WTC11 (cell line): ENCODE results near the gene NOS1. TPM values are rescaled to one million over a fixed set of nuclear protein-coding genes. Genes with fewer than 3 reads are reported as not detected.
A peak's percentile ranks its signal among the peaks of the same experiment; 100 is the strongest.

ENCODE experiments used
- ATAC-seq: fragments of 200-7000 bp; cut with Tn5 transposase; 2 replicates; pipeline ENCODE4 v1.10.0; 2021; ENCODE audit warnings: mild to moderate bottlenecking, moderate library complexity
- CTCF ChIA-PET: fragments of 300-600 bp; sonication (Branson Sonifier 250); formaldehyde crosslinking; loops from one replicate; lab custom pipeline; 2021; ENCODE audit warnings: antibody characterized with exemption; lab: Charles Lee
- POLR2A ChIA-PET: fragments of 350-600 bp; sonication (Branson Sonifier 250); formaldehyde crosslinking; loops from one replicate; lab custom pipeline; 2021; ENCODE audit warnings: antibody characterized with exemption; lab: Charles Lee
- DNase-seq: peaks from one replicate; pipeline ENCODE4 v3.0.0; 2021; ENCODE audit warnings: low spot score
- H3K27ac Mint-ChIP-seq: 2 replicates; pipeline ENCODE4 v1.8.0; 2021; ENCODE audit warnings: mixed read lengths
- H3K27me3 Mint-ChIP-seq: 2 replicates; pipeline ENCODE4 v1.8.0; 2021; ENCODE audit warnings: low read depth, mild to moderate bottlenecking, moderate library complexity, mixed read lengths
- H3K36me3 Mint-ChIP-seq: 2 replicates; pipeline ENCODE4 v1.8.0; 2021; ENCODE audit warnings: mixed read lengths
- H3K4me1 Mint-ChIP-seq: 2 replicates; pipeline ENCODE4 v1.8.0; 2022; ENCODE audit warnings: mixed read lengths
- H3K4me3 Mint-ChIP-seq: 2 replicates; pipeline ENCODE4 v1.8.0; 2021; ENCODE audit warnings: mild to moderate bottlenecking, moderate library complexity, mixed read lengths
- H3K9me3 Mint-ChIP-seq: 2 replicates; pipeline ENCODE4 v1.8.0; 2021; ENCODE audit warnings: mixed read lengths
- CBFB ChIP-seq: sonication (generic); formaldehyde crosslinking; IDR thresholded peaks from 2 replicates; pipeline ENCODE4 v1.8.1; 2022; ENCODE audit warnings: mild to moderate bottlenecking, low read depth, missing genetic modification reagents
- EMX1 ChIP-seq: fragments of 250-450 bp; sonication (Bioruptor Pico); IDR thresholded peaks from 2 replicates; pipeline ENCODE4 v1.8.0; 2021; ENCODE audit warnings: mild to moderate bottlenecking
- FOXJ3 ChIP-seq: sonication (generic); formaldehyde crosslinking; IDR thresholded peaks from 2 replicates; pipeline ENCODE4 v1.9.0; 2021; ENCODE audit warnings: missing genetic modification reagents, mild to moderate bottlenecking, borderline replicate concordance
- JAZF1 ChIP-seq: fragments of 250-450 bp; sonication (Bioruptor Pico); IDR thresholded peaks from 2 replicates; pipeline ENCODE4 v1.9.0; 2021; ENCODE audit warnings: moderate library complexity, mild to moderate bottlenecking, inconsistent platforms
- KAT7 ChIP-seq: sonication (generic); formaldehyde crosslinking; IDR thresholded peaks from 2 replicates; pipeline ENCODE4 v1.8.1; 2023; ENCODE audit warnings: missing genetic modification reagents, mild to moderate bottlenecking, borderline replicate concordance
- NFE2L1 ChIP-seq: sonication (generic); formaldehyde crosslinking; IDR thresholded peaks from 2 replicates; pipeline ENCODE4 v1.8.1; 2023; ENCODE audit warnings: missing genetic modification reagents
- NFYB ChIP-seq: sonication (generic); formaldehyde crosslinking; conservative IDR thresholded peaks from 2 replicates; pipeline ENCODE4 v1.8.0; 2022; ENCODE audit warnings: low read depth, missing genetic modification reagents
- RORB ChIP-seq: fragments of 250-450 bp; sonication (Bioruptor Pico); IDR thresholded peaks from 2 replicates; pipeline ENCODE4 v1.9.0; 2021; ENCODE audit warnings: mild to moderate bottlenecking
- TEAD4 ChIP-seq: sonication (generic); formaldehyde crosslinking; IDR thresholded peaks from 2 replicates; pipeline ENCODE4 v1.8.0; 2022; ENCODE audit warnings: mild to moderate bottlenecking, missing genetic modification reagents
- ZBTB21 ChIP-seq: sonication (generic); formaldehyde crosslinking; IDR thresholded peaks from 2 replicates; pipeline ENCODE4 v1.8.1; 2023; ENCODE audit warnings: mild to moderate bottlenecking, missing genetic modification reagents, borderline replicate concordance
- ZNF138 ChIP-seq: sonication (generic); formaldehyde crosslinking; conservative IDR thresholded peaks from 2 replicates; pipeline ENCODE4 v1.8.1; 2022; ENCODE audit warnings: mild to moderate bottlenecking, moderate library complexity, missing genetic modification reagents
- ZNF423 ChIP-seq: fragments of 250-450 bp; sonication (Bioruptor Pico); IDR thresholded peaks from 2 replicates; pipeline ENCODE4 v2.1.2; 2022; ENCODE audit warnings: mild to moderate bottlenecking, moderate library complexity
- total RNA-seq: library from RNA; stranded (reverse); gene quantifications from 3 replicates; pipeline ENCODE4 v1.2.3, GENCODE V29; 2021
- TF ChIP-seq, protein P1 (sequence below): sonication (generic); formaldehyde crosslinking; IDR thresholded peaks from 2 replicates; pipeline ENCODE4 v1.8.0; 2022; ENCODE audit warnings: mild to moderate bottlenecking, missing genetic modification reagents
- TF ChIP-seq, protein P2 (sequence below): sonication (generic); formaldehyde crosslinking; IDR thresholded peaks from 2 replicates; pipeline ENCODE4 v1.8.0; 2022; ENCODE audit warnings: mild to moderate bottlenecking, missing genetic modification reagents
- TF ChIP-seq, protein P3 (sequence below): fragments of 250-450 bp; sonication (Bioruptor Pico); IDR thresholded peaks from 2 replicates; pipeline ENCODE4 v1.8.0; 2021; ENCODE audit warnings: mild to moderate bottlenecking
- TF ChIP-seq, protein P4 (sequence below): sonication (generic); formaldehyde crosslinking; IDR thresholded peaks from 2 replicates; pipeline ENCODE4 v1.8.1; 2023; ENCODE audit warnings: mild to moderate bottlenecking, missing genetic modification reagents, moderate library complexity
- TF ChIP-seq, protein P5 (sequence below): sonication (generic); formaldehyde crosslinking; IDR thresholded peaks from 2 replicates; pipeline ENCODE4 v1.8.0; 2023; ENCODE audit warnings: mild to moderate bottlenecking, missing genetic modification reagents

The NOS1 gene
- total RNA-seq, 1 experiment from 2014 or later: 4.5 TPM

DNA sequence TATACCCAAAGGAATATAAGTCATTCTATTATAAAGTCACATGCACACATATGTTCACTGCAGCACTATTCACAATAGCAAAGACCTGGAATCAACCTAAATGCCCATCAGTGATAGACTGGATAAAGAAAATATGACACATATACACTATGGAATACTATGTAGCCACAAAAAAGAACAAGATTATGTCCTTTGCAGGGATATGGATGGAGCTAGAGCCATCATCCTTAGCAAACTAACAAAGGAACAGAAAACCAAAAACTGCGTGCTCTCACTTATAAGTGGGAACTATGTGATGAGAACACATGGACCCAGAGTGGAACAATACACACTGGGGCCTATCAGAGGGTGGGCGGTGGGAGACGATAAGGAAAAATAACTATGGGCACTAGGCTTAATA, 192.4 kb downstream of the NOS1 start (continued):
- TF ChIP-seq ZNF138 (CRISPR knock-in tag): no peak
- no peak for TF ChIP-seq EMX1 (CRISPR knock-in tag)
- no peak for TF ChIP-seq FOXJ3 (CRISPR knock-in tag)
- TF ChIP-seq ZNF423: no peak

DNA sequence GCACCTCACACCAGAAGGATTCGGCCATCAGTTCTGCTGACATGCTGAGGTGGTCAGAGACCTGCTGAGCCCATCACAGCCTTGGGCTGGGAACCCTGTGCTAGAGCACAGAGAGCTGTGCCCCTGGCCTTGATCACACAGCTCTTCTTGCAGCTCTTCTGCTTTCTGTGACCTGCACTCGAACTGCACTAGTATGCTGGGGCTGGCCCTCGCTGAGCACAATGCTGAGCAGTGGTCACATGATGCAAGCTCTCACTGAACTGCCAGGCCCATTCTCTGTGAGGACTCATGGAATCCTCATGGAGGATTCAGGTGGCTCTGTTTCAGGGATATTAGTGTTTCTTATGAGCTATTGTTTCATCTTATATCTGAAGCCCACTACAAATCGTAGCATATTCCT, 193.7 kb downstream of the NOS1 start:
- no peaks in the 10 kb centered on the region for H3K4me1 Mint-ChIP-seq
- H3K4me3 Mint-ChIP-seq: no peak overlapping the region
- no peaks in the 10 kb centered on the region for H3K27me3 Mint-ChIP-seq
- ChIA-PET POLR2A (interaction anchor here (0.7 kb wide), 1 partner anchor 56 kb away, joined by 3 read pairs; no protein-coding TSS in a partner anchor), CTCF (interaction anchor here (0.6 to 1.1 kb wide), 2 partner anchors 17 to 191 kb away, joined by 3 to 6 read pairs; no protein-coding TSS in a partner anchor)
- DNase-seq (no peak), ATAC-seq (no peak)
- no peaks in the 10 kb centered on the region for H3K9me3 Mint-ChIP-seq
- H3K36me3 Mint-ChIP-seq: peaks cover 83% of the 10 kb centered on the region
- no peak overlapping the region for H3K27ac Mint-ChIP-seq
- TF ChIP-seq, protein P1, sequence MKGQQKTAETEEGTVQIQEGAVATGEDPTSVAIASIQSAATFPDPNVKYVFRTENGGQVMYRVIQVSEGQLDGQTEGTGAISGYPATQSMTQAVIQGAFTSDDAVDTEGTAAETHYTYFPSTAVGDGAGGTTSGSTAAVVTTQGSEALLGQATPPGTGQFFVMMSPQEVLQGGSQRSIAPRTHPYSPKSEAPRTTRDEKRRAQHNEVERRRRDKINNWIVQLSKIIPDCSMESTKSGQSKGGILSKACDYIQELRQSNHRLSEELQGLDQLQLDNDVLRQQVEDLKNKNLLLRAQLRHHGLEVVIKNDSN (CRISPR knock-in tag): peak; percentile 61
- TF ChIP-seq, protein P2, sequence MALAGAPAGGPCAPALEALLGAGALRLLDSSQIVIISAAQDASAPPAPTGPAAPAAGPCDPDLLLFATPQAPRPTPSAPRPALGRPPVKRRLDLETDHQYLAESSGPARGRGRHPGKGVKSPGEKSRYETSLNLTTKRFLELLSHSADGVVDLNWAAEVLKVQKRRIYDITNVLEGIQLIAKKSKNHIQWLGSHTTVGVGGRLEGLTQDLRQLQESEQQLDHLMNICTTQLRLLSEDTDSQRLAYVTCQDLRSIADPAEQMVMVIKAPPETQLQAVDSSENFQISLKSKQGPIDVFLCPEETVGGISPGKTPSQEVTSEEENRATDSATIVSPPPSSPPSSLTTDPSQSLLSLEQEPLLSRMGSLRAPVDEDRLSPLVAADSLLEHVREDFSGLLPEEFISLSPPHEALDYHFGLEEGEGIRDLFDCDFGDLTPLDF: no peak
- TF ChIP-seq, protein P3, sequence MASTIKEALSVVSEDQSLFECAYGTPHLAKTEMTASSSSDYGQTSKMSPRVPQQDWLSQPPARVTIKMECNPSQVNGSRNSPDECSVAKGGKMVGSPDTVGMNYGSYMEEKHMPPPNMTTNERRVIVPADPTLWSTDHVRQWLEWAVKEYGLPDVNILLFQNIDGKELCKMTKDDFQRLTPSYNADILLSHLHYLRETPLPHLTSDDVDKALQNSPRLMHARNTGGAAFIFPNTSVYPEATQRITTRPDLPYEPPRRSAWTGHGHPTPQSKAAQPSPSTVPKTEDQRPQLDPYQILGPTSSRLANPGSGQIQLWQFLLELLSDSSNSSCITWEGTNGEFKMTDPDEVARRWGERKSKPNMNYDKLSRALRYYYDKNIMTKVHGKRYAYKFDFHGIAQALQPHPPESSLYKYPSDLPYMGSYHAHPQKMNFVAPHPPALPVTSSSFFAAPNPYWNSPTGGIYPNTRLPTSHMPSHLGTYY (CRISPR knock-in tag): no peak
- TF ChIP-seq, protein P4, sequence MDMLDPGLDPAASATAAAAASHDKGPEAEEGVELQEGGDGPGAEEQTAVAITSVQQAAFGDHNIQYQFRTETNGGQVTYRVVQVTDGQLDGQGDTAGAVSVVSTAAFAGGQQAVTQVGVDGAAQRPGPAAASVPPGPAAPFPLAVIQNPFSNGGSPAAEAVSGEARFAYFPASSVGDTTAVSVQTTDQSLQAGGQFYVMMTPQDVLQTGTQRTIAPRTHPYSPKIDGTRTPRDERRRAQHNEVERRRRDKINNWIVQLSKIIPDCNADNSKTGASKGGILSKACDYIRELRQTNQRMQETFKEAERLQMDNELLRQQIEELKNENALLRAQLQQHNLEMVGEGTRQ (CRISPR knock-in tag): peak; percentile 50; the same call in 1 of the 2 replicates

DNA sequence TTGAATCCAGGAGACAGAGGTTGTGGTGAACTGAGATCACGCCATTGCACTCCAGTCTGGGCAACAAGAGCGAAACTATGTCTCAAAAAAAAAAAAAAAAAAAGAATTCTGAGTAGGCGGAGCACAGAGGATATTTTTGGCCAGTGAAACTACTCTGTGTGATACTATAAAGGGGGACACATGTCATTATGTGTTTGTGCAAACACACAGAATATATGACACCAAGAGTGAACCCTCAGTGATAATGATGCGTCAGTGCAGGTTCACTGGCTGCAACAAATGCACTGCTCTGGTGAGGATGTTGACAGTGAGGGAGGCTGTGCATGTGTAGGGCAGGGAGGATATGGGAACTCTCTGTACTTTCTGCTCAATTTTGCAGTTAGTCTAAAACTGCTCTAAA, 195.3 kb downstream of the NOS1 start:
- no peaks in the 10 kb centered on the region for H3K4me1 Mint-ChIP-seq
- H3K9me3 Mint-ChIP-seq: no peaks in the 10 kb centered on the region
- no peak overlapping the region for H3K4me3 Mint-ChIP-seq
- H3K36me3 Mint-ChIP-seq: peaks cover 84% of the 10 kb centered on the region
- H3K27me3 Mint-ChIP-seq: no peaks in the 10 kb centered on the region
- ATAC-seq: no peak
- no peak overlapping the region for H3K27ac Mint-ChIP-seq
- POLR2A ChIA-PET: no interaction called here
- TF ChIP-seq NFE2L1 (CRISPR knock-in tag) (no peak), ZNF138 (CRISPR knock-in tag) (no peak), NFYB (no peak), KAT7 (CRISPR knock-in tag) (no peak), RORB (CRISPR knock-in tag) (no peak), TEAD4 (CRISPR knock-in tag) (no peak), ZBTB21 (no peak), JAZF1 (CRISPR knock-in tag) (no peak), CBFB (CRISPR knock-in tag) (no peak)
- TF ChIP-seq, protein P5, sequence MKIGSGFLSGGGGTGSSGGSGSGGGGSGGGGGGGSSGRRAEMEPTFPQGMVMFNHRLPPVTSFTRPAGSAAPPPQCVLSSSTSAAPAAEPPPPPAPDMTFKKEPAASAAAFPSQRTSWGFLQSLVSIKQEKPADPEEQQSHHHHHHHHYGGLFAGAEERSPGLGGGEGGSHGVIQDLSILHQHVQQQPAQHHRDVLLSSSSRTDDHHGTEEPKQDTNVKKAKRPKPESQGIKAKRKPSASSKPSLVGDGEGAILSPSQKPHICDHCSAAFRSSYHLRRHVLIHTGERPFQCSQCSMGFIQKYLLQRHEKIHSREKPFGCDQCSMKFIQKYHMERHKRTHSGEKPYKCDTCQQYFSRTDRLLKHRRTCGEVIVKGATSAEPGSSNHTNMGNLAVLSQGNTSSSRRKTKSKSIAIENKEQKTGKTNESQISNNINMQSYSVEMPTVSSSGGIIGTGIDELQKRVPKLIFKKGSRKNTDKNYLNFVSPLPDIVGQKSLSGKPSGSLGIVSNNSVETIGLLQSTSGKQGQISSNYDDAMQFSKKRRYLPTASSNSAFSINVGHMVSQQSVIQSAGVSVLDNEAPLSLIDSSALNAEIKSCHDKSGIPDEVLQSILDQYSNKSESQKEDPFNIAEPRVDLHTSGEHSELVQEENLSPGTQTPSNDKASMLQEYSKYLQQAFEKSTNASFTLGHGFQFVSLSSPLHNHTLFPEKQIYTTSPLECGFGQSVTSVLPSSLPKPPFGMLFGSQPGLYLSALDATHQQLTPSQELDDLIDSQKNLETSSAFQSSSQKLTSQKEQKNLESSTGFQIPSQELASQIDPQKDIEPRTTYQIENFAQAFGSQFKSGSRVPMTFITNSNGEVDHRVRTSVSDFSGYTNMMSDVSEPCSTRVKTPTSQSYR (CRISPR knock-in tag): no peak
- DNase-seq: no peak
- CTCF ChIA-PET: no interaction called here
